Hematopoietic multipotent progenitor cell treated with erythropoietin and hydrocortisone succinate and interleukin-3 and kit ligand, for 6 days (in vitro differentiated cells): ENCODE results near the gene HIBCH.
"Not testable (repeated sequence)": the region's sequence is repeated elsewhere in the genome, so short reads cannot be mapped to it uniquely, and the experiment has no call there.

Experiments used
- DNase-seq: peaks from one replicate; pipeline ENCODE4 v3.0.0-alpha.2; 2015

The HIBCH gene

DNA sequence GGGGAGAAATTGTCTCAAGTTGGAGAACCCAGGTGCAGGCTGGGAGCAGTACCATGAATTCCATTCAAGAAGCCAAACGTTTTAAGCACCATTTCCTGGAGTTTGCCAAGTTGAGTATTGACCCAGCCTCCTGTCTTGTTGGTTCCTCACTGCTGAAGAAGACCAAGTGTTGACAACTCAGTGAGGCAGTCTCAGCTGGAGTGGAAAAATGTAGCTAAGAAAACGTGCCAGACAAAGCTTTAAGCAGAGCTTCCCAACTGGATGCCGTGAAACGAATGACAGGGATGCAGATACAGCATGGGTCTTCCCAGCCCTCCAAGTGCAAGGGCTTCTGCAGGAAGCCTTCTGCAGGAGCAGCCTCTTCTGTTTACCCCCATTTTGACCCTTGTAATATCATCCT is 23.0 kb upstream of the HIBCH start:
- DNase-seq, result no peak

DNA sequence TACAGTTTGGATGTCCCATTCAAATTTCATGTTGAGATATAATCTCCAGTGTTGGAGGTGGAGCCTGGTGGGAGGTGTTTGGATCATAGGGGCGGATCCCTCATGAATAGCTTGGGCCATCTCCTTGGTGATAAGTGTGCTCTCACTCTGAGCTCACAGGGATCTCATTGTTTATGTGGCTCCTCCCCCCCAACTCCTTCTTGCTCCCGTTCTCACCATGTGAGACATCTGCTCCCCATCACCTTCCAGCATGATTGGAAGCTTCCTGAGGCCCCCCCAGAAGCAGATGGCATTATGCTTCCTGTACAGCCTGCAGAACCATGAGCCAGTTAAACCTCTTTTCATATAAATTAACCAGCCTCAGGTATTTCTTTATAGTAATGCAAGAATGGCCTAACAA is 20.7 kb upstream of the HIBCH start:
- DNase-seq, result peak; percentile 63

DNA sequence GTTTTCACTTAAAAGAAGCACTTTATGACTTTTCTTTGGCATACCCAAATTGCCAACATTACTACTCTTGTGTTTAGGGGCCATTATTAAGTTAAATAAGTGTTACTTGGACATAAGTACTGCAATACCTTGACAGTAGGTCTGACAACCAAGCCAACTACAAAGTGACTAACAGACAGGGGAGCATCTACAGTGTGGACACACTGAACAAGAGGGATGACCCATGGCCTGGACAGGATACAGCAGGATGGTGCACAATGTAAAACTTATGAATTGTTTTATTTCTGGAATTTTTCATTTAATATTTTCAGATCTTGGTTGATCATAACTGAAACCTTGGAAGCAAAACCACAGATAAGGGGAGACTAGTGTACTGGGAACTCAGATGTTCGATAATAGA is 19.8 kb upstream of the HIBCH start:
- DNase-seq, result no peak

DNA sequence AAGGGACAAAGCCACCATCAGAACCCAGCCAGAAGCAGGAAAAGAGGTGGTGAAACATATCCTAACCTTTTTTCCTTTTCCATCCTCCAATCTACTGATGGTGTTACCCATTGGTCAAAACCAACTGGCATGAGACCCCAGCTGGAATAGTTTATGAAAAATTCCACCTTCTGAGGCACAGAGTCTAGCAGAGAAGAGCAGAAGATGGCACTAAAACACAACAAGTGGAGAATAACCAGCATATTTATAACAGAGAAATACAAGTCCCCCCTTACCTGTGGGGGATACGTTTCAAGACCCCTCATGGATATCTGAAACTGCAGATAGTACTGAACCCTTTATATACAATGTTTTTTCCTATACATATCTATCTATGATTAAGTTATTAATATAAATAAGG is 18.8 kb upstream of the HIBCH start:
- DNase-seq, result no peak

DNA sequence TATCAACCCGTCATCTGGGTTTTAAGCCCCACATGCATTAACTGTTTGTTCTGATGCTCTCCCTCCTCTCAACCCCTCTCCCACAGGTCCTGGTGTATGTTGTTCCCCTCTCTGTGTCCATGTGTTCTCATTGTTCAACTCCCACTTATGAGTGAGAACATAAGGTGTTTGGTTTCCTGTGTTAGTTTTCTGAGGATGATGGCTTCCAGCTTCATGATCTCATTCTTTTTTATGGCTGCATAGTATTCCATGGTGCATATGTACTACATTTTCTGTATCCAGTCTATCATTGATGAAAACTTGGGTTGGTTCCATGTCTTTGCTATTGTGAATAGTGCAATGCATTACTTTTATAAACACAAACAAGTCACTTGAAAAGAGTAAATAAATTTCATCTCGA is 16.8 kb upstream of the HIBCH start:
- DNase-seq, result no peak

DNA sequence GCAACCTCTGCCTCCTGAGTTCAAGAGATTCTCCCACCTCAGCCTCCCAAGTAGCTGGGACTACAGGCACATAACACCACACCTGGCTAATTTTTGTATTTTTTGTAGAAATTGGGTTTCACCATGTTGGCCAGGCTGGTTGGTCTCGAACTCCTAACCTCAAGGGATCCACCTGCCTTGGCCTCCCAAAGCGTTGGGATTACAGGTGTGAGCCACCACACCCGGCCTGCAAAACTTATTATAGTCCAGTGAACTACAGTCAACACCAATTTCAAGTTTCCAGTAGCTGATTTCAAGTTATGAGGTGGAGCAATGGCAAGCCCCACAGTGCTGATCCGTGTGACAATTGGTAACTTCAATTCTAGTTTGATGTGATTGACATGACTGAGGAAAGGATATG is 16.0 kb upstream of the HIBCH start:
- not testable (repeated sequence) for DNase-seq

DNA sequence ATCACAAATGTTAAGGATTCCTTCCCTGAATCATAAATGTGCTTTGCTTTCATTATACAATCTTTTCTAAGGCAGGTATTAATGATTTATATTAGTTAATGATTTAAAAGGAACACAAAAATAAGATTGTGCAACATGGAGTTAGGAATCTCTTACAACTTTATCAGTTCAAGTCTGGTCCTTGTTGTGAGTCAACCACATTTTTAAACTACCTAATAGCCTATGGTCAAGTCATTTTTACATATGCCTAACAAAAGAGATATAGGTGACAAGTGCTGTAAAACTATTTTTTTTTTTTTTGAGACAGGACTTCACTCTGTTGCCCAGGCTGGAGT is 15.6 kb upstream of the HIBCH start:
- no peak for DNase-seq

DNA sequence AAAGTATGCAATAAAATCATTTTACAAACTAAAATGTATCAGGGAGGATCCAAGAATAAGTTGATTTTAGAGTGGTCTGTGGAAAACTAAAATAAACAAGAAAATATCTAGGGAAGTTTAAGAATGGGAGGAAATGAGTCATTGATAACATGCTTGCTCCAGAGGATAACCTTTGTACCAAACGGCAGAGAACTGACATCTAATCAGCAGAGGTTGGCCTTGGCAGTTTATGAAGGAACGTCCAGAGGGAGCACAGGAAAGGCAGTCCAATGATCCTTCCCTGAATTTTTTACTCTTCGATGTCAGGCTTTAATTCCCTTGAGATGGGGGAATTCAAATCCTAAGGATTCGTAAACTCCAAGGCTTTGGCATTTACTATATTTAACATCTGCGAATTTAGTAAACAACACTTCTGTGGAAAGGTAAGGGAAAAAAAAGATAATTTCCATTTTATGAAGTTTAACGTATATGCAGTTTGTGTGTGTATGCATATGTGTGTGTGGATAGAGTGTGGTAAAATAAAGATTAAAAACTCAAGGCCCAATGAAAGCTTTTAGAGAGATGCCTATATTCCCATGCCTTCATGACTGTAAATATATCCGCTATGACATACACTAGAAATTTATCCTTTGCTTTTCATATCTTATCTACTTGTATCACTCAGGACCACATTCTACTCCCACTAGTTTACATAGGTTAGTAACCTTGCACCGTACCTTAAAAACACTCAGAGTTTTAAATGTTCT is 15.0 kb upstream of the HIBCH start:
- DNase-seq, result no peak

DNA sequence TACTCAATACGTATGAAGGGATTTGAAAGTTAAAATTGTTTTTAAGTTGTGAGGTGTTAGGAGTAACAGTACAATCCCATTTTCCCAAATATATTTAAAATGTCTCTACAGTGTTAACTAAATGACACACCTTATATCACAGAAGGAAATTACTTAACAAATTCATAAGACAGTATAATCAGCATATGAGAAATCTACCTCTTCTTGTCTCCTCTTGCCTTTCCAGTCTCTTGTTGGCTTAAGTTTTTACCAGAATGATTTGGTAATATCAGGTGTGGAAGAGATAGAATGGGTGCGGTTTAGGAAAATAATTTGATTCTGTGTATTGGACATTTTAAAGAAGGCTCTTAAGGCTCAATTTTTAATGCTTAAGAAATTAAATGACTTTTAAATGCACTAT is 14.3 kb upstream of the HIBCH start:
- DNase-seq, result no peak

DNA sequence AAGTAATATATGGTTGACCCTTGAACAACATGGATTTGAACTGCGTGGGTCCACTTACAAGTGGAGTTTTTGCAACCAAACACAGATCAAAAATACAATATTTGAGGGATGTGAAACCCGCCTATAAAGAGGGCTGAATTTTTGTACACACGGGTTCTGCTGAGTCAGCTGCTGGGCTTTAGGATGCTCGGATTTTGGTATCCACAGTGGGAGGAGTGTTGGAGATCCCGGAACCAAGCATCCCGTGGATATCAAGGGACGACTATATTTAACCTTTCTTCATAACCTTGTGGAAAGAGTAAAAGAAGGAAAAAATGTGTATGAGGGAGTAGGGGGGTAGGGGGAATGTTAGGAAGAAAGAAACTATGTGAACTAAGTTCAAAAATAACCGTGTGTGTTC is 13.8 kb upstream of the HIBCH start:
- DNase-seq, result no peak

DNA sequence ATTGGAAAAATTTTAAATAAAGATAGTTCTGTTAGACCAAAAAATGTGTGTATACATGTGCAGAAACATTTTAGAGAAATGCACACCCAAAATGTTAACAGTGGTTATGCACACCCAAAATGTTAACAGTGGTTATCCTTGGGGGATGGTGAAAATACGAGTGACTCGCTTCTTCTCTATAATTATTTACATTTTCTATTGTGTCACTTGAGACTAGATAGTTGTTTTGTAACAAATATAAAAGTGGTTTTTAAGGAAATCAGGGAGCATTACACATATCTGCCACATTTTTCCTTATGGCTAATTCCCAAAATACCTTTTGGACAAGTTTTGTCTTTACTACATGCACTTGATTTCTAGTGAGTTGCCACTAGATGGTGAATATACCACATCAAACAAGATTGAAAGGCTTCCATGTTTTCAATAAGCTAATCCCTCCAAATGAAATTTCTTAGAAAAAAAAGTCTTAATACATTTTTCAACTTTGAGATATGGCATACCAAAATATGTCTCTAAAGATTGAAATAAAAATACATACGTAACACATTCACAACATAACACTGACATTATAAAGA is 9.0 kb upstream of the HIBCH start:
- peak; percentile 34 for DNase-seq

DNA sequence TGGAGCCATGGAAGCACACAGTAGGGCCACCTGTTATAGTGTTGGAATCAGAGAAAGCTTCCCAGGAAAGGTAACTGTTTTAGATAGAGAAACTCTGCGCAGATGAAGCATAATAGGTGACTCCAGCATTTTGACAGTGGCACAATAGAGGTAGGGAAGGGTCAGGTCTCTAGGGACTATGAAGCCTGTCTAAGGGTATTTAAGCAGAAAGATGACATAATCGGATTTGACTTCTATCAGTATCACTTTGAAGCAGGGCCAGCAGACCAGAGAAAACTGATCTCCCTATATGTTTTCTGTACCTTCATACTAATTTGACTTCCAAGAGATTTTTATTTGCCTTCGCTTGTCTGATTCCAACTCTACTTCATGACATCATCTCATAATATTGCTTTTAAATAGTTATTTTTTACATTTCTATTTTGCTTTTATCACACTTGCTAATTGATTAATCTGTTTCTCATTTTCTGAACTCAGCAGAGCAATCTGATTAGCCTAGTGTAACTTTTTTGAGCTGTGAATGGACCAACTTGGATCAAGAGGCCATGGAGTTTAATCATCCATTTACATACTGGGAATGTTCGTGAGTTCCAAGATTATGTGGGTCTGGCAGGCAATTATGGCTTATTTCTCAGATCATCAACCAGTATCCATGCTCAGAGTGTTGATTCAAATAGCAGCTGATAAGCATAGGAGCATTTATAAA is 8.4 kb upstream of the HIBCH start:
- DNase-seq, result no peak

DNA sequence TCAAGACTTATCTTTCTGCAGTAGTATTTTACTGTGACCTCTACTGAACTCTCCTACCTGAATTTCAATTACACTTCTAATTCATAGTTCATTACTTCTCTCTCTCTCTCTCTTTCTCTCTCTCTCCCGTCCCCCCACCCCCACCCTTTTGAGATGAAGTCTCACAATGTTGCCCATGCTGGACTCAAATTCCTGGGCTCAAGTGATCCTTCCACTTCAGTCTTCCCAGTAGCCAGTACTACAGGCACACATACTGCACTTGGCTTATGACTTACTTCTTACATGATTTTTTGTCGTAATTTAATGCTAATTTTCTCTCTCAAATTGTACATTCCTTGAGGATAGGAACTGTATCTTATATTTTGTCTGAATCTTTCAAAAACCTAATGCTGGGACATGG is 6.0 kb upstream of the HIBCH start:
- no peak for DNase-seq

DNA sequence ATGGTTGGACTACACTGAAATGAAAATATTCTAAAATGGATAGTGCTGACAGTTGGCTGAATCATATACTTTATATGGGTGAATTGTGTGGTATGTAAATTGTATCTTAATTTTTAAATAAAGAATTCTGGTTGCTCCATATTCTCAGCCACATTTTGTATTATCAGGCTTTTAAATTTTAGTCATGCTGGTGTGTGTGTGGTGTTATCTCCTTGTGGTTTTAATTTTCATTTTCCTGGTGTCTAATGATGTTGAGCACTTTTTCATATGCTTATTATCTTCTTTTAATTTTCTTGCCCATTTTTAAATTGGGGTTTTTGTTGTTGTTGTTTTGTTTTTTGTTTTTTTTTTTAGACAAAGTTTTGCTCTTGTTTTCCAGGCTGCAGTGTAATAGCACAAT is 3.8 kb upstream of the HIBCH start:
- peak; percentile 54 for DNase-seq

DNA sequence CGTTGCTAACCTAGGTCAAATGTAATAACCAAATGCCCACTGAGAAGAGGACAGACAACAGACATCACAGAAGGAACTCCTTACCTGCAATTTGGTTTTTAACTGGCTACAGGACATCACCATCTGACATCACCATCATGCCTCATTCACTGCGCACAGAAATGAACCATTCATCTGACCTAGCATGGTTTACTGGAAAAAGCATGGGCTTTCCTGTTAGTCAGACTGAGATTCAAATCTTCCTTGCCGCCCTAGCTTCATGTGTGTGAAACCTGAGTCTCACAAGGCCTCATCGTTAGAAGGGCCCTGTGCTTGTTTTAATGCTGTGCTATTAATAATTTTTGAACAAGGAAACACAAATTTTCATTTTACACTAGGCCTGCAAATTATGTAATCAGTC is 1.1 kb upstream of the HIBCH start:
- DNase-seq, result no peak

DNA sequence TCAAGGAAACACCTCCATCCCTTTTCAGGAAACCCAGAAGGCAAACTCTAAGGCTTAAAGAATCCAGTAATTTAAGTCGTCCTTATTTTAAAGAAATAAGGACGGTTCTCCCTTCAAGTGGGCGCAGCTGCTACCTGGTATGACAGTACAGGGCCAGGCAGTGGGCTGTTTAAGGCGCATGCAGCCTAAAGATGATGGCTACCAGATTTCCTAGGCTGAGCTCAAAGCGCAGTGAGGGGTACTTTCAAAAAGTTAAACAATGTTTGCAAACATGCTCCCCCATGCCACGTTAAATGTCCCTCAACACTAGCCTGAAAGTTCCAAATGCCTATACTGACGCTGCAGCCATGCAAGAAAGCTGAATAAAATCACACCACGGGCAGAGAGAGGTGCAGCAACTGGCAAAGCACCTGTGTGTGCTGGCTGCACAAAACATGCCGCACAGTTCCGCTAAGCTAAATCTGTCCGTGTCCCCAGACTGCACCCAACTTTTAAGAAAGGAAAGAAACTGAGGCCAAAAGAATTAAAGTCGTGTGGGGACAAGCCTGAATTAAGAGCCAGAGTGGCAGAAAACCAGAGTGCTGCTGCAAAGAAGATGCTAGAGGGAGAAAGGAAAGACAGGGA is 583 bp downstream of the HIBCH start:
- no peak for DNase-seq

DNA sequence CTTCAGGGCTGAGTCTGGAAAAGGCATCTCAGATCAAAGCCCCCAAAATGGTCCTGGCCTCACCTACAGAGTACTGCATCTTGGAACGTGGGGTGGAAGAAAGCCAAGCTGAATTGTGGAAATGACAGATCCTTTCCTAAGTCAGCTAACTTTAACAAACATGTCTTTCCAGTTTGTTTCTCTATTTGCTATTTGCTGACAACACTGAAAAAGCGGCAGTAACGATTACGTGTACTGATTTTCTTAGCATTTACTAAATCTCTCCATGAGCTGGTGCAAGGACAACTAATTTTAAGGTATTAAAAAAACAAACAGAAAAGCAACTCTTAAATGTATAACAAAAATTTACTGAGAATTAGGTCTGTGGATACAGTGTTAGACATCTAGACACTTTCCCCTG is 1.1 kb downstream of the HIBCH start:
- DNase-seq, result no peak

DNA sequence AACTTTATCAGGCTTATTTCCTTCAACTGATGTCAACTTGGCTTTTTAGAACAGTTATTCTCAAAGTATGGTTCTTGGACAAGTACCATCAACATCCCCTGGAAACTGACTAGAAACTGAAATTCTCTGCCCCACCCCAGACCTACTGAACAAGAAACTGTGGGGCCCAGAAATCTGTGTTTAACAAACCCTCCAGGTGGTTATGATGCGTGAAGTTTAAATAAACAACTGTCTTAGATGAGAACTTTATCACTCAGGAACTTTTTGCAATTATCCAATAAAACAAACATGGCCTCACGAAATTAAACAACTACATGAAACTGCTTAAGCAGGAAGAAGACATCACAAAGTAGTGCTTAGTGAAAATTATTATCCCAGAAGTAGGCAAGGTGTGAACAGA is 4.4 kb downstream of the HIBCH start:
- no peak for DNase-seq

DNA sequence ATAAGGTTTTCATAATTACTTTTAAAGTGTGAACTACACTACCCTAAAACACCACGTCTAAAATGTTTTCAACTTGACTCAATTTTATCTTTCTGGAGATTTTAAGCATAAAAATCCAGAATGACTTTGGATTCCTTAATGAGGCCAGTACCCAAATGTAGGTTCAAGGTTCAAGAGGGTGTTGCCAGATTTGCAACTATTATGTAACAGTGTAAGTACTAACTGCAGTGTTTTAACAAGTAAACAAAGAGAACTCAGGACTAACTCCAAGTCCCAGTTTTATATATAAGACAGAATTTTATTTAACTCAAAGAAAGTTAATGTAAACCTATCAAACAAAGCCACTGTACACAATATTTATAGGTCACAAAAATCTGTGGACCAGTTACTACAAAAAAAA is 5.7 kb downstream of the HIBCH start:
- DNase-seq, result no peak

DNA sequence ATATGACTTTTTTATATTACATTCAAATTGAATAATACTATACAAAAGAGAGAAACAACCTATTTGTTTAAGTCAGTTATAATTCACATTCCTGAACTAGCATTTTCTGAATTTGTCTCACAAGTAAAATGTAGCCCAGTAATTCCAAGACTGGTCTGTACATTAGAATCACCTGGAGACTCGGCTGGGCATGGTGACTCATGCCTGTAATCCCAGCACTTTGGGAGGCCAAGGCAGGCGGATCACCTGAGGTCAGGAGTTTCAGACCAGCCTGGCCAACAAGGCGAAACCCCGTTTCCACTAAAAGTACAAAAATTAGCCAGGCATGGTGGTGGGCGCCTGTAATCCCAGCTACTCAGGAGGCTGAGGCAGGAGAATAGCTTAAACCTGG is 7.0 kb downstream of the HIBCH start:
- not testable (repeated sequence) for DNase-seq

DNA sequence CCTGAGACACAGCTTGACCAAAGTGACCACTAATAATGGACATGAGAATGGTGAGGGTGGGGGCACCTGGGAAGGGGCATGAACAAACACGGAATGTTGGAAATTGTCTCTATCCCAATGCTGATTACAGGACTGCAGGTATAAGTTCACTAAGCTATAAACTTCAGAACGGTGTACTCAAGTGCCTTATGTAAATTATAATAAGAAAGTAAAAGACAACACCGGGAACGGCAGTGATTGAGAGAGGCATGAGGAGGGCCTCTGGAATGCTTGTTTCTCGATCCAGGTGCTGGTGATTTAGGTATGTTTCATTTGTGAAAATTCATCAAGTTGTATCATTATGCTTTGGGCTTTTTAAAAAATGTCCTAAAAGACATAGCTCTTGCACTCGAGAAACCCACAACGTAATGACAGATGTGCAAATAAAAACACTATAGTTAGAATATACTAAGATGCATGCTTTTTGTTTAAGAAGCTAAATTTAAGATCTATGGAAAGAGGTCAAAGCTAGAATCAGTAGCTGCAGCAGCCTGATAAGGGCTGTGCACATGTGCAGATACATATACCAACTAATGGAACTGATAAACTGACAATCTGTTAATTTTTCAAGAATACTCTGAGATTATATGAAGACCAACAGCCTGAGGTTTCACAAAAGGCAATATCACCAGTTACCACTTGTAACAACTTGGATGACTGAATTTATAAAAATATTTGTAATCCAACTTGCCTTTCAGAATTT is 7.6 kb downstream of the HIBCH start:
- peak; percentile 62 for DNase-seq

DNA sequence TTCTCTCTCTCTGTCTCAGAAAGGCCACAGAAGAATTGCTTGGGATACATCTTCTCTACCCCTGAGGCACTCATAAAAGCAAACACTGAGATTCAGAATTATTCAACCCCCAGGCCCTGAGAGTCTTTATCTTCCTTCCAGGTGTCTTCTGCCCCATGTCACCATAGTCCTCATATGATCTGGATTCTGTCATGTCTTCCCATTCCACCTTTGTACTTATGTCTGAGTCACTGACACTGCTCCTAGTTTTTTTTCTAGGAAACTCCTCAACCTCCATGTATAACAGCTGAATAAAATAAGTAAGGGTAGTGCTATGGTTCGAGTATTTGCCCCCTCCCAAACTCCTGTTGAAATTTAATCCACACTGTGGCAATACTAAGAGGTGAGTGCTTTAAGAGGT is 11.6 kb downstream of the HIBCH start:
- no peak for DNase-seq

DNA sequence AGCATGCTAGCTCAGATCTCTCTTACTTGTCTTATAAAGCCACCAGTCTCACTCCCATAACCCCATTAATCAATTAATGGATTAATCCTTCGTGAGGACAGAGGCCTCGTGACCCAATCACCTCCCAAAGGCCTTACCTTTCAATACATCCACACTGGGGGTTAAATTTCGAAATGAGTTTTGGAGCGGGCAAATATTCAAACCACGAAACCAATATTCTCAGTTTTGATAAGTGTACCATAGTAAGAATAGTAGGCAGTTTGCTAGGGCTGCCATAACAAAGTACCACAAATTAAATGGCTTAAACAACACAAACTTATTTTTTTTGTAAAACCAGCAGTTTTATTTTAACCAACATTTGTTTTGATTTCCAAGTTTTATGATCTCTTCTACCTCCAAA is 15.2 kb downstream of the HIBCH start:
- DNase-seq, result no peak

DNA sequence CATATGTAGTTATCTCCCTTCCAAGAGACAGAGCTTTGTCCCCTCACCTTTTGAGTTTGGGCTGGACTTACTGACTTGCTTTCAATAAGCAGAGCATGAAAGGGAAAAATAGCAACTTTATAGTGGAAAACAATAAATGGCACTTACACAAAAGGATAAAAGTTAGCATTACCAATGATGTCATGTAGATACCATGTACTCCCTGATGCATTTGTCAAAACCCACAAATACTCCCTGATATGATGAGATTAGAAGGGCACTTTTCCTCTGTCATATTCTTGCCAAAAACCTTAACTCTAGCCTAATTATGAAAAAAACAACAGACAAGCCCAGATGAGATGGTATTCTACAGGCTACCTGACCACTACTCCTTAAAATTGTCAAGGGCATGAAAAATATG is 16.0 kb downstream of the HIBCH start:
- DNase-seq, result peak; percentile 52
